Lung (tissue), 12 donors: Measurements from ENCODE around the gene LMF1. TPM values are rescaled to one million over a fixed set of nuclear protein-coding genes. Genes with fewer than 3 reads are reported as not detected.

Source experiments
- ATAC-seq: fragments of 200-7000 bp; cut with Tn5 transposase; one replicate; pipeline ENCODE4 v1.9.1; 2020; ENCODE audit warnings: moderate number of reproducible peaks; ENCODE audit not compliant: insufficient read depth, low FRiP score
- DNase-seq, 3 donors: peaks; one replicate each; pipeline ENCODE4 v3.0.0-alpha.2; 2013 to 2017
- H3K27ac ChIP-seq, 2 donors: one replicate each; pipeline ENCODE4 v1.5.1; 2013; ENCODE audit warnings: mild to moderate bottlenecking in 2 of 2, moderate library complexity in 2 of 2, control low read depth in 1 of 2, inconsistent platforms in 1 of 2, low read depth in 1 of 2, low read length in 1 of 2
- H3K27me3 ChIP-seq, 3 donors: one replicate each; pipeline ENCODE4 v1.5.1; 2013; ENCODE audit warnings: low read length in 2 of 3; ENCODE audit not compliant: control insufficient read depth in 3 of 3, insufficient read depth in 3 of 3
- H3K36me3 ChIP-seq, 4 donors: one replicate each; pipeline ENCODE4 v1.5.1; 2013; ENCODE audit warnings: low read length in 4 of 4, mild to moderate bottlenecking in 1 of 4, moderate library complexity in 1 of 4; ENCODE audit not compliant: control insufficient read depth in 4 of 4, insufficient read depth in 4 of 4
- H3K4me1 ChIP-seq, 5 donors: one replicate each; pipeline ENCODE4 v1.5.1; 2013; ENCODE audit warnings: low read length in 5 of 5, mild to moderate bottlenecking in 2 of 5, moderate library complexity in 1 of 5; ENCODE audit not compliant: control insufficient read depth in 5 of 5, insufficient read depth in 5 of 5
- H3K4me3 ChIP-seq: one replicate; pipeline ENCODE4 v1.5.1; 2013; ENCODE audit warnings: mild to moderate bottlenecking, control low read depth, moderate library complexity
- H3K9ac ChIP-seq, 2 donors: one replicate each; pipeline ENCODE4 v1.5.1; 2013; ENCODE audit warnings: low read length in 2 of 2, control low read depth in 1 of 2; ENCODE audit not compliant: insufficient read depth in 1 of 2
- H3K9me3 ChIP-seq, 4 donors: one replicate each; pipeline ENCODE4 v1.5.1; 2013; ENCODE audit warnings: low read length in 3 of 4, mild to moderate bottlenecking in 1 of 4, moderate library complexity in 1 of 4; ENCODE audit not compliant: control insufficient read depth in 4 of 4, insufficient read depth in 3 of 4
- CTCF ChIP-seq: IDR thresholded peaks from 2 replicates; pipeline ENCODE4 v1.5.1; 2012; ENCODE audit warnings: mild to moderate bottlenecking; ENCODE audit errors: control extremely low read depth, extremely low read depth
- WGBS, 2 donors: extraction: QIAGEN DNeasy Blood & Tissue Kit; methylation state at CpG; one replicate each; pipeline ENCODE4 v1.1.7; 2013; 5-methylcytosine and 5-hydroxymethylcytosine counted together
- polyA plus RNA-seq, 2 donors: library from polyadenylated mRNA; stranded (reverse); fragments of 200-250 nt; gene quantifications; one replicate each; pipeline ENCODE4 v1.2.1, GENCODE V29; 2013
- total RNA-seq, 2 donors: library from RNA; depleted of rRNA in 1 of 2; stranded (reverse); fragments of >200 nt in 1 of 2; gene quantifications; one replicate each; pipeline ENCODE4 v1.2.1, GENCODE V29; 2014 to 2021
- donor health status: control.
- donor health status: control.
- donor health status: Bipolar disorder and iron deficiency.
- donor health status: healthy.
- donor health status: DM: yes; HTN: yes; CAD: no.

LMF1 gene
- total and polyA plus RNA-seq, 4 donors = 9.1 to 23.7 (median 20.6) TPM

GRCh38 chr16:876523-877241, 94.1 kb downstream of the LMF1 start:
- no peak overlapping the region for H3K27ac ChIP-seq
- H3K9me3 ChIP-seq = peaks cover 0 to 4% (median 0%) of the 10 kb centered on the region in 4 donors
- DNase-seq (no peak), ATAC-seq (no peak)
- no peaks in the 10 kb centered on the region for H3K27me3 ChIP-seq
- no peaks in the 10 kb centered on the region for H3K4me1 ChIP-seq
- H3K4me3 ChIP-seq = no peak overlapping the region
- H3K9ac ChIP-seq = no peak overlapping the region
- WGBS, 2 donors = 92 to 93% methylated on average over 25 of the region's 25 CpGs
- no peak for TF ChIP-seq CTCF
- H3K36me3 ChIP-seq = peaks cover 0 to 30% (median 0%) of the 10 kb centered on the region in 4 donors

- peaks cover 0 to 31% (median 0%) of the 10 kb centered on the region in 4 donors for H3K36me3 ChIP-seq
- H3K9me3 ChIP-seq = peaks cover 0 to 4% (median 0%) of the 10 kb centered on the region in 4 donors
- no peaks in the 10 kb centered on the region for H3K4me1 ChIP-seq
- no peak overlapping the region for H3K9ac ChIP-seq
- 93 to 97% methylated on average over 22 of the region's 22 CpGs for WGBS, 2 donors
- H3K27ac ChIP-seq = no peak overlapping the region
- no peak overlapping the region for H3K4me3 ChIP-seq
- DNase-seq = no peak
- ATAC-seq = no peak
- H3K27me3 ChIP-seq = no peaks in the 10 kb centered on the region
- TF ChIP-seq CTCF = no peak
Measured at GRCh38 chr16:876041-876335, 94.8 kb downstream of the LMF1 start.

- peaks cover 0 to 4% (median 0%) of the 10 kb centered on the region in 4 donors for H3K9me3 ChIP-seq
- 92 to 94% methylated on average over 30 of the region's 30 CpGs for WGBS, 2 donors
- no peaks in the 10 kb centered on the region for H3K27me3 ChIP-seq
- no peak overlapping the region for H3K9ac ChIP-seq
- no peak overlapping the region for H3K27ac ChIP-seq
- no peaks in the 10 kb centered on the region for H3K4me1 ChIP-seq
- H3K36me3 ChIP-seq = peaks cover 0 to 37% (median 0%) of the 10 kb centered on the region in 4 donors
- TF ChIP-seq CTCF = no peak
- ATAC-seq (no peak), DNase-seq (no peak)
- H3K4me3 ChIP-seq = no peak overlapping the region
Measured at GRCh38 chr16:875182-876040, 95.4 kb downstream of the LMF1 start.
